Measurements from ENCODE around the gene ZNF438.
"Not testable (repeated sequence)": the region's sequence is repeated elsewhere in the genome, so short reads cannot be mapped to it uniquely, and the experiment has no call there.

ZNF438 gene

DNA sequence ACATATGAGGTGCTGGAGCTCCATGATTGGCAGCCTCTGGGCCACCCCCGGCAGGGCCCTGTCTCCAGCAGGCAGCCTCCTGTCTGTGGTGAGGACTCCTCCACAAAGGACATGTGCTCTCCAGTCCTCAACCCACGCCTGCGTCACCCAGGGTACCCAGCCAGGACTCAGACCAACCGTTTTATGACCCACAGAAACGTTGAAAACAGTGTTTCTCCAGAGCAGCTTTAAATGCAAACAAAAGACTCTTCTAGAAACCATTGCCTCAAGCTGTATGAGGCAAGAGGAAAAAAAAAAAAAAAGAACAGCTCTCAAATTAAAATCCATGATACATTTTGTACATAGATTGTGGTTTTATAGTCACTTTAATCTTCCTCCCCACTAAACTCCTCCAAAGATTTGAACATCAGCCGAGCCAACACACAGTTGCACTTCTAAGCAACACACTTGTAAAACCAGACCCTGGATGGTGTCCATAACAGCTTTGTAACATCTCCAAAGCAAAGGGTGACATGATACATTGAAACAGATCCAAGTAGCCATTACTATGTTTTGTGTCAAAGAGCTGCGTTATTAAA lies 227.1 kb downstream of the ZNF438 start:
- DNase-seq (ENCODE audit: low read depth in 2 of 2): no peak

DNA sequence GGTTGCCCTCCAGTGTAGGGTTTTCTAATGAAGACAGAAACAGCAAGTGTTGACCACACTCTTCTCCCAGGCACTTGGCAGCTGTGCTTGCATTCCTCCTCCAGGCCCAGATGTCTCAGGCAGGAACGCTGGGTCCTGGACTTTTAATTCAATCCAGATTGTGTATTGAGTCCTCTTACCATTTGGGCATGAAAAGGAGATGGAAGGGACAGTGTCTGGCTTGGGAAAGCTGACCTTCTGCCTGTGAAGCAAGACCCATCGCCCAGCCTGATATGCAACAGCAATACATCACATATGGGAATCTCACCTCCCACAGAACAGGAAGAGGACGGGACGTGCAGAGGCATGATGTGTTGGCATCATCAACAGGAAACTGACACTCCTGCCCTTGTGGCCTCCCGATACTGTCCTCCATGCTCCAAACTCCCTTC lies 227.8 kb downstream of the ZNF438 start:
- no peak for DNase-seq (ENCODE audit: low read depth in 2 of 2)

DNA sequence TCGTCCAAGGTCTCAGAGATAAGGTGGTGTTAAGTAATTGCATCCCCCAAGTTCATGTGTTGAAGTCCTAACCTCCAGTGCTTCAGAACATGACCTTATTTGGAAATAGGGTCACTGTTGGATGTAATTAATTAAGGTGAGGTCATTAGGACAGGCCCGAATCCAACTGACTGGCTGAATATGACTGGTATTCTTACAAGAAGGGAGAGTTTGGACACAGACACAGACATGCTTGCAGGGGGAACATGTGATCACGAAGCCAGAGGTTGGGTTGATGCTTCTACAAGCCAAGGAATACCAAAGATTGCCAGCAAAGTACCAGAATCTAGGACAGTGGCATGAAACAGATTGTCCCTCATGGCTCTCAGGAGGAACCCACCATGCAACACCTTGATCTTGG lies 228.6 kb downstream of the ZNF438 start:
- no peak for DNase-seq (ENCODE audit: low read depth in 2 of 2)

DNA sequence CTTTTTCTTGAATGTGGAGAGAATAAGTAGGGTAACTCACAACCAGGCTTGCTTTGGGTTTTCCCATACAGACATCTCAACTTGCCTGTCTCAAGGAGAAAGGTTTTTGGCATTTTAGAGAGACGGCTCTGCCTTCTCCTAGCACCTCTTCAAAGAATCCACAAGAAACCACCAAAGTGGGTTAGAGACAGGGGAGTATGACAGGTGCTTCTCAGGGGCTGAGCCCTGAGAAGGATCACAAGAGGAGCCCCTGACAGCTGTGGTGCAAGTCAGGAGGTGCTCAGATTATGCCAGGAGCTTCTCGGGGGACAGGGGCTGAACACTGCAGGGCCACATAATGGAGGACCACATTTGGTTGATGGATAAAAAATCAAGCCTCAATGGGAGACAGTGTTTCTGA lies 231.3 kb downstream of the ZNF438 start:
- DNase-seq (ENCODE audit: low read depth in 2 of 2): no peak

DNA sequence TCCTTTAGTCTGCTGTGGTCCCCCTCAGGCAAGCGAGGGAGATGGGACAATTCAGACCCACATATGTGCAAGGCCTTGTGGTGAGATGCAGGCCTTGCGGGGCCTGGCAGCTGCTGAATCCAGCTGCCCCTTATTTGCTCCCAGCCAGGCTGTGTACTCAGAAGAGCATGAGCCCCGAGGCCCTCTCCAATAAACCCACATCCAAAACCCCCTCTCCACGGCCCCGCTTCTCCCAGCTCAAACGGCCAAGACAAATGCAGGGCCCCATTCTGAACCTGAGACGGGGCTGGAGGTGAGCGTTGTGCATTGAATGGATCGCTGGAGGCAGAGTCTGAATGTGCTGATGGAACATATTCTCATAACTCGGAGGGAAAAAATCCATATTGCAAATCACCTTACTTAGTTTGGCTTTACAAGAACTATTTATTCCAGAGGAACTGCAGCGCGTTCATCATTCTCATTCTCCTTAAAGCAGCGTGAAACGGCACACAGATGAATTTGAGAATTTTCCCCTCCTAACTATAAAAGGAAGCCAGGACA lies 232.9 kb downstream of the ZNF438 start:
- DNase-seq (ENCODE audit: low read depth in 2 of 2): no peak

DNA sequence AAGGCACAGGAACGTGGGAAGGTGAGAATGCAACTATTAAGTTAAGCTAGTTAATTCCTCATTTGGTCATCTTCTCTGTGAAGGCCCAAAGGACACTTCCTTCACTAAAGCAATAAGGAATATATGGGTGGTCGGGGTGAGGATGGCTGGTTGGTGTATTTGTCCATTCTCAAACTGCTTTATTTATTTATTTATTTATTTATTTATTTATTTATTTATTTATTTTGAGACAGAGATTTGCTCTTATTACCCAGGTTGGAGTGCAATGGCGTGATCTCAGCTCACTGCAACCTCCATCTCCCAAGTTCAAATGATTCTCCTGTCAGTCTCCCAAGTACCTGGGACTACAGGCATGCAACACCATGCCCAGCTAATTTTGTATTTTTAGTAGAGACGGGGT lies 236.6 kb downstream of the ZNF438 start:
- not testable (repeated sequence) for DNase-seq (ENCODE audit: low read depth in 2 of 2)
